ENCODE results near the gene C1GALT1. TPM values are rescaled to one million over a fixed set of nuclear protein-coding genes. Genes with fewer than 3 reads are reported as not detected.

The C1GALT1 gene
- total RNA-seq, 1 experiment from 2014 or later, result 81.5 TPM

DNA sequence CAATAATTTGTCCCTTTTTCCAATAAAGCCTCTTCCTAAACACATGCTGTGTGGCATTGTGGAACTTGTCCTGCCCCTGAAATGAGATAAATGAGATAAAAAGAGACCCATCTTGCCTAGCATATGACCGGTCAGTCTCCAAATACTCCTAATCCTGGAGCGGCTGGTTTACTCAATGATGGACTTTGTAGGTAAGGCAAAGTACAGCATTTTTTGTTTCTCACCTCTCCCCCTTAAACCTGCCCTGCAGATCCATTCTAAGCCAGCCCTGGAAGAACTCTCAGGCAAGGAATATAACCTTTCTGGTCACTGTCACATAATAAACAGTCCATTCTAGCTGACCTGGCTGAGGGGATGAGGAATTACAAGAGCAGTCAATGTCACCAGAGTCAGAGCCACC, 110.7 kb downstream of the C1GALT1 start:
- Histone ChIP-seq H3K9ac (ENCODE audit: extremely low read depth, insufficient read length, low read length) (no peak overlapping the region), H4K20me1 (ENCODE audit: control insufficient read depth, insufficient read depth, insufficient read length) (no peaks in the 10 kb centered on the region), H4K5ac (ENCODE audit: insufficient read length, low read depth, low read length) (no peak overlapping the region), H3K4me2 (ENCODE audit: insufficient read depth, insufficient read length, low read length) (no peak overlapping the region), H3K14ac (ENCODE audit: insufficient read depth, low read length) (no peak overlapping the region), H3K79me1 (ENCODE audit: insufficient read depth, low read depth, low read length, poor library complexity, severe bottlenecking) (no peaks in the 10 kb centered on the region), H4K91ac (ENCODE audit: insufficient read length, low read depth, low read length) (no peak overlapping the region), H4K8ac (replicated peaks; ENCODE audit: insufficient read length, low read depth, low read length) (no peak overlapping the region), H3K27me3 (ENCODE audit: insufficient read depth, low read length) (no peaks in the 10 kb centered on the region), H2AFZ (ENCODE audit: low read length) (no peak overlapping the region), H2BK20ac (ENCODE audit: low read depth, low read length, poor library complexity, severe bottlenecking) (no peak overlapping the region), H3K27ac (ENCODE audit: insufficient read length, low read depth, low read length) (no peak overlapping the region), H3K79me2 (ENCODE audit: insufficient read depth, low read length) (no peaks in the 10 kb centered on the region), H2BK15ac (ENCODE audit: low read depth, low read length) (no peak overlapping the region), H2BK5ac (ENCODE audit: insufficient read length, low read length) (no peak overlapping the region), H3K23me2 (ENCODE audit: insufficient read length, low read depth, low read length, poor library complexity, severe bottlenecking) (no peaks in the 10 kb centered on the region), H2BK12ac (ENCODE audit: insufficient read length, low read depth, low read length) (no peak overlapping the region), H3K4me1 (ENCODE audit: insufficient read depth, low read length) (no peaks in the 10 kb centered on the region; the same call in 1 of the 2 replicates), H3K9me3 (ENCODE audit: control insufficient read depth, low read depth, low read length) (no peaks in the 10 kb centered on the region), H3T11ph (ENCODE audit: low read length) (no peak overlapping the region), H3K18ac (ENCODE audit: insufficient read length, low read depth, low read length) (no peak overlapping the region), H3K23ac (ENCODE audit: insufficient read length, low read depth, low read length) (no peak overlapping the region), H2BK120ac (ENCODE audit: low read depth, low read length, poor library complexity, severe bottlenecking) (no peak overlapping the region), H2AK5ac (ENCODE audit: insufficient read length, low read length) (no peak overlapping the region), H3K56ac (ENCODE audit: insufficient read length, low read depth, low read length) (no peak overlapping the region), H3K4ac (ENCODE audit: low read depth, low read length) (no peak overlapping the region)
- peaks cover 8 to 21% of the 10 kb centered on the region in 2 experiments; a peak in 3 of 4 replicates for H3K4me1 Mint-ChIP-seq
- peaks cover 0 to 7% (median 0%) of the 10 kb centered on the region in 3 experiments; a peak in 3 of 7 replicates for H3K36me3 Mint-ChIP-seq (ENCODE audit: insufficient read depth in 1 of 3, low read depth in 3 of 3)
- no peaks in the 10 kb centered on the region for H3K27me3 Mint-ChIP-seq (ENCODE audit: low read depth)
- H3K9me3 Mint-ChIP-seq, result peaks cover 0 to 2% of the 10 kb centered on the region in 2 experiments; a peak in 2 of 5 replicates
- H3K27ac Mint-ChIP-seq, result no peak overlapping the region
- H3K4me3 Mint-ChIP-seq, result no peak overlapping the region
- no CpG with 5 or more reads among the region's 2 CpGs for WGBS (ENCODE audit: extremely low coverage, insufficient read length, low lambda C conversion rate)
- TF ChIP-seq, protein P1, sequence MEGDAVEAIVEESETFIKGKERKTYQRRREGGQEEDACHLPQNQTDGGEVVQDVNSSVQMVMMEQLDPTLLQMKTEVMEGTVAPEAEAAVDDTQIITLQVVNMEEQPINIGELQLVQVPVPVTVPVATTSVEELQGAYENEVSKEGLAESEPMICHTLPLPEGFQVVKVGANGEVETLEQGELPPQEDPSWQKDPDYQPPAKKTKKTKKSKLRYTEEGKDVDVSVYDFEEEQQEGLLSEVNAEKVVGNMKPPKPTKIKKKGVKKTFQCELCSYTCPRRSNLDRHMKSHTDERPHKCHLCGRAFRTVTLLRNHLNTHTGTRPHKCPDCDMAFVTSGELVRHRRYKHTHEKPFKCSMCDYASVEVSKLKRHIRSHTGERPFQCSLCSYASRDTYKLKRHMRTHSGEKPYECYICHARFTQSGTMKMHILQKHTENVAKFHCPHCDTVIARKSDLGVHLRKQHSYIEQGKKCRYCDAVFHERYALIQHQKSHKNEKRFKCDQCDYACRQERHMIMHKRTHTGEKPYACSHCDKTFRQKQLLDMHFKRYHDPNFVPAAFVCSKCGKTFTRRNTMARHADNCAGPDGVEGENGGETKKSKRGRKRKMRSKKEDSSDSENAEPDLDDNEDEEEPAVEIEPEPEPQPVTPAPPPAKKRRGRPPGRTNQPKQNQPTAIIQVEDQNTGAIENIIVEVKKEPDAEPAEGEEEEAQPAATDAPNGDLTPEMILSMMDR (conservative IDR thresholded peaks at IDR 0.05), result no peak
- DNase-seq, result no peak
